8988T (cell line): ENCODE results near the gene ZNF234.
"Not testable (repeated sequence)": the region's sequence is repeated elsewhere in the genome, so short reads cannot be mapped to it uniquely, and the experiment has no call there.

ENCODE experiments used
- DNase-seq: peaks from one replicate; pipeline ENCODE4 v3.0.0; 2011

The ZNF234 gene

GRCh38 chr19:44141191-44142058 lies at the start of gene ZNF234:
TSS of gene ZNF234 (plus strand) at chr19:44141554. CDS start at chr19:44144633, 3,079 bp downstream.
- peak; percentile 42 for DNase-seq

- DNase-seq: no peak
Measured at GRCh38 chr19:44092108-44092507, 49.2 kb upstream of the ZNF234 start.

GRCh38 chr19:44093931-44094765 lies 47.2 kb upstream of the ZNF234 start, which contains the start of gene ZNF224:
TSS of gene ZNF224 (plus strand) at chr19:44094361. CDS start at chr19:44097874, 3,513 bp downstream.
- DNase-seq: peak; percentile 42

- no peak for DNase-seq
Measured at GRCh38 chr19:44107751-44108150, 33.6 kb upstream of the ZNF234 start.

GRCh38 chr19:44109458-44109857 lies 31.9 kb upstream of the ZNF234 start:
- no peak for DNase-seq

- DNase-seq: no peak
Measured at GRCh38 chr19:44111910-44112463, 29.4 kb upstream of the ZNF234 start.

GRCh38 chr19:44112802-44113137 lies 28.6 kb upstream of the ZNF234 start:
- no peak for DNase-seq

- DNase-seq: peak; percentile 49
Measured at GRCh38 chr19:44113138-44113783, 28.1 kb upstream of the ZNF234 start, which contains the start of gene ZNF225. TSS of gene ZNF225 (plus strand) at chr19:44113399. CDS start at chr19:44115828, 2,429 bp downstream.

GRCh38 chr19:44113784-44114390 lies 27.5 kb upstream of the ZNF234 start:
- no peak for DNase-seq

- not testable (repeated sequence) for DNase-seq
Measured at GRCh38 chr19:44121162-44121561, 20.2 kb upstream of the ZNF234 start.

GRCh38 chr19:44131955-44132354 lies 9.4 kb upstream of the ZNF234 start:
- no peak for DNase-seq

- no peak for DNase-seq
Measured at GRCh38 chr19:44142059-44142433, 692 bp downstream of the ZNF234 start.

- no peak for DNase-seq
Measured at GRCh38 chr19:44149776-44150175, 8.4 kb downstream of the ZNF234 start.

GRCh38 chr19:44151491-44151890 lies 10.1 kb downstream of the ZNF234 start:
- no peak for DNase-seq

GRCh38 chr19:44156475-44156874 lies 15.1 kb downstream of the ZNF234 start:
- no peak for DNase-seq

- no peak for DNase-seq
Measured at GRCh38 chr19:44163789-44164188, 22.4 kb downstream of the ZNF234 start.

- DNase-seq: no peak
Measured at GRCh38 chr19:44164327-44164672, 22.9 kb downstream of the ZNF234 start.

- DNase-seq: peak; percentile 21
Measured at GRCh38 chr19:44164673-44165512, 23.5 kb downstream of the ZNF234 start, which contains the start of gene ZNF226. TSS of gene ZNF226 (plus strand) at chr19:44165100. CDS start at chr19:44170081, 4,981 bp downstream.

- DNase-seq: not testable (repeated sequence)
Measured at GRCh38 chr19:44170660-44171059, 29.3 kb downstream of the ZNF234 start.

- DNase-seq: no peak
Measured at GRCh38 chr19:44176590-44176989, 35.2 kb downstream of the ZNF234 start.

GRCh38 chr19:44180968-44181367 lies 39.6 kb downstream of the ZNF234 start:
- no peak for DNase-seq
